GM21367 (cell line): ENCODE measurements around the gene PGLYRP4.

Experiments
- ATAC-seq: cut with Tn5 transposase; IDR thresholded peaks from one replicate; pipeline ENCODE4 v1.9.1; 2021; ENCODE audit not compliant: unreplicated experiment

Gene PGLYRP4

DNA sequence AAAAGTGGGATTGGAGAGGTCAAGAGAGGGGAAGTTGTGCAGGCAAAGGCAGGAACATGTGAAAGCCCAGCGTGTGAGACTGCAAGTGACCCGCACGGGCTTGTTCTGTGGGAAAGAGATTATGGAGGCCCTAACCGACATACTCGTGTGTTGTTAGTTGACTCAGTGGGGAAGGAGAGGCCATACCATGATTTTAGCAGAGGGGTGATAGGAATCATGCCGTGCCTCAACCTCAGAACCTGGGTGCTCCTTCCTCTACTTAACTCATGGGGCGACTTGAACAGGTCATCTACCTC lies 55.2 kb downstream of the PGLYRP4 start:
- no peak for ATAC-seq

GRCh38 chr1:153292740-153293479 lies 55.7 kb downstream of the PGLYRP4 start:
- no peak for ATAC-seq

GRCh38 chr1:153292185-153292584 lies 56.5 kb downstream of the PGLYRP4 start:
- no peak for ATAC-seq

- no peak for ATAC-seq
Observed at GRCh38 chr1:153291514-153291913, 57.1 kb downstream of the PGLYRP4 start.

DNA sequence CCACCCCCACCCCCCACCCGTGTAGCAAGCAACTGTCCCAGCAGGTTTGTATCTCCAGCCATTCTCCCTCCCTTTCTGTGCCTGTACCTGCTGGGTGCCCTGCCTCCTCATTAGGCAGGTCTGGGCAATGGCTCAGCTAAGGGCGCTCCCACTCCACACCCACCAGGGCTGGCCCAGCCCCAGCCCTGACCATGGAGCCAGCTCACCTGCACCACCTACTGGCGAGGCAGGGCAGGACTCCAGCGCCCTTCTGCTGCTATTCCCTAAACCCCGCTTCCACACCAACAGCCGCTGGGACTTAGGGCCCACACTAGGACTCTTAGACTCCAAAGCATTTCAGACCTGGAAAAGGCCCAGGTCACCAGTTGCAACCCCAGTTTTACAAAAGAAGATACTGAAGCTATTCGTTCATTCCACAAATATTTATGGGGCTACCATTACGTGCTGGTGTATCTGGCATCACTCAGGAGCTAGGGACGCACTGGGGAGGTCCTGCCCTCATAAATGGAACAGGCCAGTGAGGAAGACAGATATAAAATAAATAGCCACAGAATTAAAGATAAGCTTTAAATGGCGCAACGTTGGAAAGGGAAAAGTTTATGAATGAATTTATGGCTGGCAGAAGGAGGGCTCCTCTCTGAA lies 59.9 kb downstream of the PGLYRP4 start:
- no peak for ATAC-seq
